Measurements from ENCODE around the gene LRSAM1.

Gene LRSAM1

DNA sequence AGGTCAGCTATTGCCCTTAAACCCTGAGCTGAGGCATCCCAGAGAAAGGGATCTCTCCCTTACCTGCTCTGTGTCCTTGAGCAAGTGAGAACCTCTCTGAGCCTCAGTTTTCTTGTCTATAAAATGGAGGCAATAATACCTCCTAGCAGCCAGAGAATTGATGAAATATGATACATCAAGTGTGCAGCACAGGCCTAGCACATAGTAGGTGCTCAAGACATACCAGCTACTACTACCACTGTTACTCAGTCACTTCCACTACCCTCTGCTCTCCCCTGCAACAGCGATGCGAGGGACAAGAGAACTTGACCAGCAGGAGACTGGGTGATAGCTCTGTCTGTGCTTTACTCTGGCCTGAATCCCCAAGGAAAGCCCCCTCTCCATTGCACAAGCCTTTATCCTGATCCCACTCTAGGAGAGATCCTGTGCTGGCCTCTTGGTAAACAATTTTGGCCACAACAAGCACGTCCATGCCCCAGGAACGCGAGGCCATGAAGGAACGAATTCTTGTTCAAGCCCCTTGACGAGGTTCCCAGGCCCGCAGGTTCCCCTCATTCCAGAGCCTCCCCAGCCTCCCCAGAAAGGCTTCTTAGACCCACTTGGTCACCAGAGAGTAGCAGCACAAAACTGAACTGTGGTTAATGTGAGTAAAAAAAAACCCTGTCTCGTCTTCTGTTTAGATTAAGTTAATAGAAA, 39.4 kb downstream of the LRSAM1 start:
- H3K4me3 ChIP-seq (ENCODE audit: low read length) = no peak overlapping the region
- TF ChIP-seq ZNF274 (IDR thresholded peaks at IDR 0.05; ENCODE audit: low read depth, low read length) = no peak

DNA sequence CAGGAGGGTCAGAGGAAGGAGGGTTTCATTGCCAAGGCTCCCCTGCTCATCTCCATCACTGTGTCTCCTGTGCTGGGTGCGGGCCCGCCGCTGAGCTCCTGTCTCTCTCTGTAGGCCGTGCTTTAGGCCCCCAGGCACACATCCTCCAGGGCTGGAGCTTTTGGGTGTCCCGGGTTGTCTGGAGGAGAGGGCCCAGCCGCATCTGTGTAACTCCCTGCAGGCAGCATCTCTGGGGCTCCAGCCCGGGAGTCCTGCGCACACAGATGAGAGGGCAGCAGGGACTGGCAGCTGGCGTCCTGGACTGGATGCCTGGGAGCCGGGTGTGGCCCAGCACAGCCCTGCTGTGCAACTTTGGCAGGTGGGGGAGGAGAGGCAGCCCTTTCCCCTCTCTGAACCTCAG, 40.2 kb downstream of the LRSAM1 start:
- no peak for TF ChIP-seq ZNF274 (IDR thresholded peaks at IDR 0.05; ENCODE audit: low read depth, low read length)
- H3K4me3 ChIP-seq (ENCODE audit: low read length) = no peak overlapping the region

DNA sequence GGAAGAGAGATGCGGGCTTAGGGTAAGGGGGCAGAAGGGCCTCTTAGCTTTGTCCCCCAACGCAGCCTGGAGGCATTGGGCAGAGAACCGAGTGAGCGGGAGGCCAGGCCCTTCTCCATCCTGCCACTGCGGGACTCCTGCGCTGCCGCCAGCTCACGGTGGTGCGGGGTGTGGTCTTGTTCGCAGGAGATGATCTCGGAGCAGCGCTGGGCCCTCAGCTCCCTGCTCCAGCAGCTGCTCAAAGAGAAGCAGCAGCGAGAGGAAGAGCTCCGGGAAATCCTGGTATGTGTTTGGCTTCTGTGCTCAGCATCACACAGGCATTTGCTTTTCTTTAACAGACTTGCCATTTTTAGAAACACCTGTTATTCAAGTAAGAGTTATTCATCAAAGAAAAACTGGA, 41.3 kb downstream of the LRSAM1 start:
- H3K4me3 ChIP-seq (ENCODE audit: low read length) = no peak overlapping the region
- no peak for TF ChIP-seq ZNF274 (IDR thresholded peaks at IDR 0.05; ENCODE audit: low read depth, low read length)

GRCh38 chr9:127493592-127494303, 42.4 kb downstream of the LRSAM1 start:
- no peak for TF ChIP-seq ZNF274 (IDR thresholded peaks at IDR 0.05; ENCODE audit: low read depth, low read length)
- no peak overlapping the region for H3K4me3 ChIP-seq (ENCODE audit: low read length)

- no peak for TF ChIP-seq ZNF274 (IDR thresholded peaks at IDR 0.05; ENCODE audit: low read depth, low read length)
- H3K4me3 ChIP-seq (ENCODE audit: low read length) = no peak overlapping the region
Measured at GRCh38 chr9:127494304-127494702, 43.0 kb downstream of the LRSAM1 start.

DNA sequence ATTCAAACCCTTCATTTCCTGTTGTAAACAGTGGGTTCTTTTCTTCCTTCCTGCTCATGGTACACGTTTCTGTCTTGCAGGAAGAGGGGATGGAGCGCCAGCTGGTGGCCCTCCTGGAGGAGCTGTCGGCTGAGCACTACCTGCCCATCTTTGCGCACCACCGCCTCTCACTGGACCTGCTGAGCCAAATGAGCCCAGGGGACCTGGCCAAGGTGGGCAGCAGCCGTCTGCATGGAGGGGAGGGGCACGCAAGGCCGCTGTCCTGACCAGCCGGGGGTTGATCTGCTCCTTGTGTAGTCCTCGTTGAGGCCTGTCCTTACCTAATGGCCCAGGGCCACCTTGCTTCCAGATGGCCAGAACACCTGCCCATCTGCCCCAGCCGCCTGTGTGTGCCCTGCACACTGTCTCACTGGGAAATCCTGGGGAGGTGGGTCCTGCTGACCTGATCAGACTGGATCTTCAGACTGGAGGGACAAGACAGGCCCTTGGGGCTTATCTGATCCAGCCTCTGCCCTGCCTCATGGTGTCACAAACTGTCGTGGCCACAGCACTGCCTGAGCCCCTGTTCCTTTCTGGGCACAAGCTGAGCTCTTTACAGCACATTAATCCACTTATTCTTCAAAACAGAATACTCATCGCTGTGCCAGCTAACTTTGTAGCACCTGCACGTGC, 44.7 kb downstream of the LRSAM1 start:
- H3K4me3 ChIP-seq (ENCODE audit: low read length) = no peak overlapping the region
- no peak for TF ChIP-seq ZNF274 (IDR thresholded peaks at IDR 0.05; ENCODE audit: low read depth, low read length)

DNA sequence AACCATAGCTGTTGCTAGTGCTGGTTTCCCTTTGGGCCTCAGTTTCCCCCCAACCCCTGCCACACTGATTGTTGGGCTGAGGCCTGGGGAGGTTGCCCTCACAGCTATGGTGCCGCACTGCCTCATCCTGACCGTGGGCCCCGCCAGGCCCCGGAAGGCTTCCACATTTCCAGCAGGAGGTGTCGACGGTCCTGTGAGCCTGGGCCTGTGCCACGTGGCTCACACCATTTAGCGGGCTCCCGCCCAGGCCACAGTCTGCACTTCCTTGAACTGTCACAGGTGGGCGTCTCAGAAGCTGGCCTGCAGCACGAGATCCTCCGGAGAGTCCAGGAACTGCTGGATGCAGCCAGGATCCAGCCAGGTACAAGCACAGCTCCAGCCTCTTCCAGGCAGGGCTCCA, 45.7 kb downstream of the LRSAM1 start:
- TF ChIP-seq ZNF274 (IDR thresholded peaks at IDR 0.05; ENCODE audit: low read depth, low read length) = no peak
- no peak overlapping the region for H3K4me3 ChIP-seq (ENCODE audit: low read length)

- no peak for TF ChIP-seq ZNF274 (IDR thresholded peaks at IDR 0.05; ENCODE audit: low read depth, low read length)
- no peak overlapping the region for H3K4me3 ChIP-seq (ENCODE audit: low read length)
Measured at GRCh38 chr9:127497656-127498290, 46.5 kb downstream of the LRSAM1 start.

- no peak for TF ChIP-seq ZNF274 (IDR thresholded peaks at IDR 0.05; ENCODE audit: low read depth, low read length)
- no peak overlapping the region for H3K4me3 ChIP-seq (ENCODE audit: low read length)
Measured at GRCh38 chr9:127498298-127498697, 47.0 kb downstream of the LRSAM1 start.

GRCh38 chr9:127500399-127500798, 49.1 kb downstream of the LRSAM1 start:
- H3K4me3 ChIP-seq (ENCODE audit: low read length) = no peak overlapping the region
- TF ChIP-seq ZNF274 (IDR thresholded peaks at IDR 0.05; ENCODE audit: low read depth, low read length) = no peak

DNA sequence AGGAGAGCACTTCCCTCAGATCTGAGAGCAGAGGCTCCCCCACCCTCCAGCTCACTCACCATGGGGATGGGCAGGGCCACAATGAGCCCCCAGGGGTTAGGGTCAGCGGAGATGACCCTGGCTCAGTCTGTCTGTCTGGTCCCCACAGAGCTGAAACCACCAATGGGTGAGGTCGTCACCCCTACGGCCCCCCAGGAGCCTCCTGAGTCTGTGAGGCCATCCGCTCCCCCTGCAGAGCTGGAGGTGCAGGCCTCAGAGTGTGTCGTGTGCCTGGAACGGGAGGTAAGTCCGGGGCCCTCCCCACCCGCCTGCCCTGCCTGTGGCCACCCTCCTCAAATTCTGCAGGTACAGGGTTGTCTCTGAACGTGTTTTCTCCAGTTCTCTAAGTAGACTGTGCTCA, 49.6 kb downstream of the LRSAM1 start:
- TF ChIP-seq ZNF274 (IDR thresholded peaks at IDR 0.05; ENCODE audit: low read depth, low read length) = no peak
- no peak overlapping the region for H3K4me3 ChIP-seq (ENCODE audit: low read length)

DNA sequence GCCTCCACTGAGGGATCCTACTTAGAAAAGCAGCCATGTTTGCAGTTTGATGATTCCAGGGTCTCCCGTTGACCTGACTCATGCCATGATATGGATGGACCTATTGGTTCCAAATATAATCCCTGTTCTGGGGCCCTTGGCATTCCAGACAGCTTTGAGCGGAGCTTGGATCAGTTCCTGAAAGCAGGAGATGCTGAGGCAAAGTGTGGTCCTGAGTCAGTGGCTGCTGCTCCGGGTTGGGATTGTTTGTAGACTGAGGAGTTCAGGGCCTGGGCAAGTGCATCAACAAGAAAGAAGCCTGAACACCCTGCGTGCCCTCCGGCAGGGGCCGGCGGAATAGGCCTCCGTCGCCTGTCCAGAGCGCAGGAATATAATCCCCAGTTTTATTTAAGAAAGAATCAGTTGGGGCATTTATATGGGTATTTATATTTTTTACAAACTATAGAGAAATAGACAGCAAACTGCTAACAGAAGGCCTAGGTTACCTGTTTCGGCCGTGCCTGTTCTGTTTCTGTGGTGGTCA, 50.6 kb downstream of the LRSAM1 start:
- no peak for TF ChIP-seq ZNF274 (IDR thresholded peaks at IDR 0.05; ENCODE audit: low read depth, low read length)
- H3K4me3 ChIP-seq (ENCODE audit: low read length) = no peak overlapping the region

GRCh38 chr9:127502706-127503378, 51.5 kb downstream of the LRSAM1 start:
- H3K4me3 ChIP-seq (ENCODE audit: low read length) = no peak overlapping the region
- TF ChIP-seq ZNF274 (IDR thresholded peaks at IDR 0.05; ENCODE audit: low read depth, low read length) = no peak
